Peyer's patch (tissue), 4 donors: ENCODE results near the gene CACNA1S. TPM values are rescaled to one million over a fixed set of nuclear protein-coding genes. Genes with fewer than 3 reads are reported as not detected.

ENCODE experiments used
- DNase-seq, 3 donors: peaks; one replicate each; pipeline ENCODE4 v3.0.0-alpha.2; 2017 to 2019
- H3K27ac ChIP-seq, 4 donors: fragments of 200-600 bp; sonication (generic); one replicate each; pipeline ENCODE4 v1.5.1; 2016 to 2019
- H3K27me3 ChIP-seq, 2 donors: fragments of 200-600 bp; sonication (generic); one replicate each; pipeline ENCODE4 v1.5.1; 2019
- H3K36me3 ChIP-seq, 3 donors: fragments of 200-600 bp; sonication (generic); one replicate each; pipeline ENCODE4 v1.5.1; 2016 to 2019
- H3K4me1 ChIP-seq, 4 donors: fragments of 200-600 bp; sonication (generic); one replicate each; pipeline ENCODE4 v1.5.1; 2016 to 2019
- H3K4me3 ChIP-seq, 4 donors: fragments of 200-600 bp; sonication (generic); 1 replicate in 3 of 4; 2 replicates in 1 of 4; pipeline ENCODE4 v1.5.1; 2016 to 2019; ENCODE audit warnings: mild to moderate bottlenecking in 1 of 4
- H3K9me3 ChIP-seq, 4 donors: fragments of 200-600 bp; sonication (generic); one replicate each; pipeline ENCODE4 v1.5.1; 2016 to 2019; ENCODE audit warnings: mild to moderate bottlenecking in 1 of 4
- CTCF ChIP-seq, 6 experiments: fragments of 450-650 bp in 4 of 6; fragments of 200-600 bp in 2 of 6; sonication (generic) in 1 of 6; IDR thresholded peaks; one replicate each; pipeline ENCODE4 v1.5.1; 2017 to 2019; ENCODE audit warnings: antibody characterized with exemption in 6 of 6, mild to moderate bottlenecking in 3 of 6, moderate library complexity in 1 of 6
- POLR2A ChIP-seq, 2 donors: fragments of 450-650 bp; IDR thresholded peaks; one replicate each; pipeline ENCODE4 v1.5.1; 2017; ENCODE audit warnings: antibody characterized with exemption in 2 of 2, mild to moderate bottlenecking in 2 of 2, moderate library complexity in 2 of 2
- total RNA-seq, 4 donors: library from RNA; depleted of rRNA; stranded (reverse); fragments of >200 nt; gene quantifications; one replicate each; pipeline ENCODE4 v1.1.0, GENCODE V29; 2016

Gene CACNA1S
- total RNA-seq, 4 donors from 2014 or later = not detected

- Histone ChIP-seq H3K27me3 (no peaks in the 10 kb centered on the region), H3K9me3 (no peaks in the 10 kb centered on the region), H3K4me3 (no peak overlapping the region), H3K4me1 (no peaks in the 10 kb centered on the region), H3K36me3 (no peaks in the 10 kb centered on the region), H3K27ac (no peak overlapping the region)
- peak in 1 of 3 donors; percentile 4 for DNase-seq
- TF ChIP-seq POLR2A (IDR thresholded peaks at IDR 0.05) (no peak), CTCF (IDR thresholded peaks at IDR 0.05) (no peak)
Observed at GRCh38 chr1:201096041-201096461, 16.2 kb downstream of the CACNA1S start.

- peak in 1 of 3 donors; percentile 2 for DNase-seq
- H3K9me3 ChIP-seq = no peaks in the 10 kb centered on the region
Observed at GRCh38 chr1:201095581-201095980, 16.6 kb downstream of the CACNA1S start.

GRCh38 chr1:201094832-201095231, 17.4 kb downstream of the CACNA1S start:
- H3K27ac ChIP-seq = no peak overlapping the region
- H3K4me1 ChIP-seq = no peaks in the 10 kb centered on the region
- no peaks in the 10 kb centered on the region for H3K27me3 ChIP-seq
- H3K36me3 ChIP-seq = no peaks in the 10 kb centered on the region
- no peak overlapping the region for H3K4me3 ChIP-seq
- no peaks in the 10 kb centered on the region for H3K9me3 ChIP-seq
- peak in 1 of 3 donors; percentile 33 for DNase-seq
- TF ChIP-seq POLR2A (IDR thresholded peaks at IDR 0.05) = no peak
- no peak for TF ChIP-seq CTCF (IDR thresholded peaks at IDR 0.05)

More at GRCh38 chr1:201095581-201095980, 16.6 kb downstream of the CACNA1S start:
- no peaks in the 10 kb centered on the region for H3K27me3 ChIP-seq
- H3K4me1 ChIP-seq = no peaks in the 10 kb centered on the region
- no peak overlapping the region for H3K4me3 ChIP-seq
- H3K27ac ChIP-seq = no peak overlapping the region
- H3K36me3 ChIP-seq = no peaks in the 10 kb centered on the region
- no peak for TF ChIP-seq POLR2A (IDR thresholded peaks at IDR 0.05)
- no peak for TF ChIP-seq CTCF (IDR thresholded peaks at IDR 0.05)

GRCh38 chr1:201093962-201094361, 18.3 kb downstream of the CACNA1S start:
- Histone ChIP-seq H3K27ac (no peak overlapping the region), H3K9me3 (no peaks in the 10 kb centered on the region), H3K27me3 (no peaks in the 10 kb centered on the region), H3K4me3 (no peak overlapping the region), H3K36me3 (no peaks in the 10 kb centered on the region), H3K4me1 (no peaks in the 10 kb centered on the region)
- peak in 1 of 3 donors; percentile 41 for DNase-seq
- no peak for TF ChIP-seq CTCF (IDR thresholded peaks at IDR 0.05)
- no peak for TF ChIP-seq POLR2A (IDR thresholded peaks at IDR 0.05)

GRCh38 chr1:201093561-201093960, 18.7 kb downstream of the CACNA1S start:
- H3K27me3 ChIP-seq = no peaks in the 10 kb centered on the region
- DNase-seq = no peak
- H3K9me3 ChIP-seq = no peaks in the 10 kb centered on the region
- no peaks in the 10 kb centered on the region for H3K4me1 ChIP-seq
- H3K36me3 ChIP-seq = no peaks in the 10 kb centered on the region
- H3K4me3 ChIP-seq = no peak overlapping the region
- no peak overlapping the region for H3K27ac ChIP-seq
- TF ChIP-seq CTCF (IDR thresholded peaks at IDR 0.05) (no peak), POLR2A (IDR thresholded peaks at IDR 0.05) (no peak)

GRCh38 chr1:201092738-201093137, 19.5 kb downstream of the CACNA1S start:
- no peak for DNase-seq
- no peaks in the 10 kb centered on the region for H3K4me1 ChIP-seq
- no peaks in the 10 kb centered on the region for H3K9me3 ChIP-seq
- H3K4me3 ChIP-seq = no peak overlapping the region
- TF ChIP-seq CTCF (IDR thresholded peaks at IDR 0.05) (no peak), POLR2A (IDR thresholded peaks at IDR 0.05) (no peak)
- no peak overlapping the region for H3K27ac ChIP-seq
- H3K36me3 ChIP-seq = no peaks in the 10 kb centered on the region
- no peaks in the 10 kb centered on the region for H3K27me3 ChIP-seq
